Panc1 (cell line): ENCODE measurements around the gene MAPRE2. TPM values are rescaled to one million over a fixed set of nuclear protein-coding genes. Genes with fewer than 3 reads are reported as not detected.

Experiments used
- ATAC-seq: fragments of 200-7000 bp; cut with Tn5 transposase; 2 replicates; pipeline ENCODE4 v1.9.1; 2020; ENCODE audit warnings: mild to moderate bottlenecking, moderate library complexity
- BruUV-seq: library from RNA; stranded (reverse); fragments of 400-500 nt; replicated peaks from 2 replicates; lab custom pipeline; 2021; lab: Mats Ljungman, UMichigan
- CTCF ChIA-PET: fragments of 300-600 bp; sonication (Branson Sonifier 250); formaldehyde crosslinking; loops from one replicate; lab custom pipeline; 2022; ENCODE audit warnings: antibody characterized with exemption; lab: Charles Lee
- POLR2A ChIA-PET: fragments of 300-600 bp; sonication (Branson Sonifier 250); formaldehyde crosslinking; loops from one replicate; lab custom pipeline; 2022; ENCODE audit warnings: antibody characterized with exemption; lab: Charles Lee
- DNase-seq: peaks from one replicate; pipeline ENCODE4 v3.0.0-alpha.2; 2010; ENCODE audit warnings: low read depth, low spot score
- H3K27ac ChIP-seq: 2 replicates; pipeline ENCODE4 v1.5.1; 2011; ENCODE audit warnings: mild to moderate bottlenecking, low read length, inconsistent platforms
- H3K27me3 ChIP-seq: fragments of 200-500 bp; sonication (Bioruptor generic); 2 replicates; pipeline ENCODE4 v1.6.0; 2014; ENCODE audit warnings: low read length, inconsistent platforms; ENCODE audit not compliant: control insufficient read depth, insufficient read depth
- H3K36me3 ChIP-seq: fragments of 200-500 bp; sonication (Bioruptor generic); 2 replicates; pipeline ENCODE4 v1.5.1; 2014; ENCODE audit warnings: inconsistent platforms, mild to moderate bottlenecking, low read length, moderate library complexity; ENCODE audit not compliant: control insufficient read depth, insufficient read depth
- H3K4me1 ChIP-seq: 2 replicates; pipeline ENCODE4 v1.5.1; 2011; ENCODE audit warnings: inconsistent platforms, mild to moderate bottlenecking, low read length, moderate library complexity; ENCODE audit not compliant: control insufficient read depth, insufficient read depth
- H3K4me3 ChIP-seq, 2 experiments: 2 replicates each; pipeline ENCODE4 v1.5.1; 2011 to 2012; ENCODE audit warnings: low read depth in 2 of 2, low read length in 2 of 2, mild to moderate bottlenecking in 2 of 2, inconsistent platforms in 1 of 2, moderate library complexity in 1 of 2
- H3K9me3 ChIP-seq: fragments of 200-500 bp; sonication (Bioruptor generic); 2 replicates; pipeline ENCODE4 v1.5.1; 2014; ENCODE audit warnings: low read depth, mild to moderate bottlenecking, inconsistent platforms, low read length, moderate library complexity; ENCODE audit not compliant: control insufficient read depth, insufficient read depth
- POLR2AphosphoS5 ChIP-seq: IDR thresholded peaks from 2 replicates; pipeline ENCODE4 v1.6.1; 2012; ENCODE audit warnings: mild to moderate bottlenecking, low read depth, low read length, moderate library complexity
- SIN3A ChIP-seq: IDR thresholded peaks from 2 replicates; pipeline ENCODE4 v1.6.1; 2012; ENCODE audit warnings: low read depth, mild to moderate bottlenecking, low read length, moderate library complexity, borderline replicate concordance; ENCODE audit not compliant: insufficient read depth
- TCF7L2 ChIP-seq: IDR thresholded peaks from 2 replicates; pipeline ENCODE4 v1.6.1; 2011; ENCODE audit warnings: mild to moderate bottlenecking, low read depth, low read length, inconsistent platforms
- in situ Hi-C: cut with HindIII; loops from 2 replicates; pipeline ENCODE4 v1.10.0; 2016; ENCODE audit warnings: low sequenced_read_pairs, low pct_unique_long_range_greater_than_20kb
- intact Hi-C: fragments of 100-400 bp; cut with micrococcal nuclease; formaldehyde crosslinking; loops from one replicate; pipeline ENCODE4 v1.10.0; 2022; ENCODE audit not compliant: unreplicated experiment
- total RNA-seq: library from RNA; stranded (reverse); gene quantifications from one replicate; pipeline ENCODE4 v1.2.1, GENCODE V29; 2021; ENCODE audit not compliant: unreplicated experiment
- TF ChIP-seq, protein P1 (sequence below): fragments of 450-650 bp; IDR thresholded peaks from 2 replicates; pipeline ENCODE4 v1.5.1; 2017; ENCODE audit warnings: mild to moderate bottlenecking
- TF ChIP-seq, protein P2 (sequence below), 2 experiments: IDR thresholded peaks; 2 replicates each; pipeline ENCODE4 v1.6.1; 2011 to 2012; ENCODE audit warnings: low read depth in 2 of 2, control low read depth in 1 of 2, low read length in 1 of 2, mild to moderate bottlenecking in 1 of 2, moderate library complexity in 1 of 2; ENCODE audit not compliant: insufficient read depth in 1 of 2

MAPRE2 gene
- total RNA-seq, 1 experiment from 2014 or later: 14.1 TPM

DNA sequence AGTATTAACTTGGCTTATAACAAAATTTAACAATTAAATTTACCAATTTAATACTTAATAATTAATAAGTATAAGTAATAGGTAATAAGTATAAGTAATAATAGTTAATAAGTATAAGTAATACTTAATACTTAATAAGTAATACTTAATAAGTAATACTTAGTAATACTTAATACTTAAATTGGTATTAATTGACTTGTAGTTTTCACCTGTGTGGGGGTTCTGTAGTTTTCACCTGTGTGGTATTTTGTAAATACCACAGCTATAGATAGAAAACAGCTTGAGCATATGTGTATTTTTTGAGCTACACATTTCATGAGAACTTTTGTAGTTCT is 55.4 kb downstream of the MAPRE2 start:
- no peak for ATAC-seq
- Histone ChIP-seq H3K4me1 (no peaks in the 10 kb centered on the region), H3K27me3 (no peaks in the 10 kb centered on the region), H3K36me3 (no peaks in the 10 kb centered on the region), H3K4me3 (no peak overlapping the region), H3K9me3 (no peaks in the 10 kb centered on the region), H3K27ac (no peak overlapping the region)
- ChIA-PET CTCF (interaction anchor here (0.8 kb wide), 1 partner anchor 47 kb away, joined by 4 read pairs; no protein-coding TSS in a partner anchor), POLR2A (no interaction called here)
- TF ChIP-seq POLR2AphosphoS5 (no peak), SIN3A (no peak), TCF7L2 (no peak)
- TF ChIP-seq, protein P1, sequence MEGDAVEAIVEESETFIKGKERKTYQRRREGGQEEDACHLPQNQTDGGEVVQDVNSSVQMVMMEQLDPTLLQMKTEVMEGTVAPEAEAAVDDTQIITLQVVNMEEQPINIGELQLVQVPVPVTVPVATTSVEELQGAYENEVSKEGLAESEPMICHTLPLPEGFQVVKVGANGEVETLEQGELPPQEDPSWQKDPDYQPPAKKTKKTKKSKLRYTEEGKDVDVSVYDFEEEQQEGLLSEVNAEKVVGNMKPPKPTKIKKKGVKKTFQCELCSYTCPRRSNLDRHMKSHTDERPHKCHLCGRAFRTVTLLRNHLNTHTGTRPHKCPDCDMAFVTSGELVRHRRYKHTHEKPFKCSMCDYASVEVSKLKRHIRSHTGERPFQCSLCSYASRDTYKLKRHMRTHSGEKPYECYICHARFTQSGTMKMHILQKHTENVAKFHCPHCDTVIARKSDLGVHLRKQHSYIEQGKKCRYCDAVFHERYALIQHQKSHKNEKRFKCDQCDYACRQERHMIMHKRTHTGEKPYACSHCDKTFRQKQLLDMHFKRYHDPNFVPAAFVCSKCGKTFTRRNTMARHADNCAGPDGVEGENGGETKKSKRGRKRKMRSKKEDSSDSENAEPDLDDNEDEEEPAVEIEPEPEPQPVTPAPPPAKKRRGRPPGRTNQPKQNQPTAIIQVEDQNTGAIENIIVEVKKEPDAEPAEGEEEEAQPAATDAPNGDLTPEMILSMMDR: no peak
- TF ChIP-seq, protein P2, sequence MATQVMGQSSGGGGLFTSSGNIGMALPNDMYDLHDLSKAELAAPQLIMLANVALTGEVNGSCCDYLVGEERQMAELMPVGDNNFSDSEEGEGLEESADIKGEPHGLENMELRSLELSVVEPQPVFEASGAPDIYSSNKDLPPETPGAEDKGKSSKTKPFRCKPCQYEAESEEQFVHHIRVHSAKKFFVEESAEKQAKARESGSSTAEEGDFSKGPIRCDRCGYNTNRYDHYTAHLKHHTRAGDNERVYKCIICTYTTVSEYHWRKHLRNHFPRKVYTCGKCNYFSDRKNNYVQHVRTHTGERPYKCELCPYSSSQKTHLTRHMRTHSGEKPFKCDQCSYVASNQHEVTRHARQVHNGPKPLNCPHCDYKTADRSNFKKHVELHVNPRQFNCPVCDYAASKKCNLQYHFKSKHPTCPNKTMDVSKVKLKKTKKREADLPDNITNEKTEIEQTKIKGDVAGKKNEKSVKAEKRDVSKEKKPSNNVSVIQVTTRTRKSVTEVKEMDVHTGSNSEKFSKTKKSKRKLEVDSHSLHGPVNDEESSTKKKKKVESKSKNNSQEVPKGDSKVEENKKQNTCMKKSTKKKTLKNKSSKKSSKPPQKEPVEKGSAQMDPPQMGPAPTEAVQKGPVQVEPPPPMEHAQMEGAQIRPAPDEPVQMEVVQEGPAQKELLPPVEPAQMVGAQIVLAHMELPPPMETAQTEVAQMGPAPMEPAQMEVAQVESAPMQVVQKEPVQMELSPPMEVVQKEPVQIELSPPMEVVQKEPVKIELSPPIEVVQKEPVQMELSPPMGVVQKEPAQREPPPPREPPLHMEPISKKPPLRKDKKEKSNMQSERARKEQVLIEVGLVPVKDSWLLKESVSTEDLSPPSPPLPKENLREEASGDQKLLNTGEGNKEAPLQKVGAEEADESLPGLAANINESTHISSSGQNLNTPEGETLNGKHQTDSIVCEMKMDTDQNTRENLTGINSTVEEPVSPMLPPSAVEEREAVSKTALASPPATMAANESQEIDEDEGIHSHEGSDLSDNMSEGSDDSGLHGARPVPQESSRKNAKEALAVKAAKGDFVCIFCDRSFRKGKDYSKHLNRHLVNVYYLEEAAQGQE (IDR thresholded peaks at IDR 0.05; ENCODE audit: insufficient read depth in 1 of 2, low read depth in 2 of 2, low read length in 1 of 2): no peak
- in situ Hi-C loops (no loop called here), intact Hi-C loops (no loop called here)
- no TSS peak for BruUV-seq
- DNase-seq: no peak

DNA sequence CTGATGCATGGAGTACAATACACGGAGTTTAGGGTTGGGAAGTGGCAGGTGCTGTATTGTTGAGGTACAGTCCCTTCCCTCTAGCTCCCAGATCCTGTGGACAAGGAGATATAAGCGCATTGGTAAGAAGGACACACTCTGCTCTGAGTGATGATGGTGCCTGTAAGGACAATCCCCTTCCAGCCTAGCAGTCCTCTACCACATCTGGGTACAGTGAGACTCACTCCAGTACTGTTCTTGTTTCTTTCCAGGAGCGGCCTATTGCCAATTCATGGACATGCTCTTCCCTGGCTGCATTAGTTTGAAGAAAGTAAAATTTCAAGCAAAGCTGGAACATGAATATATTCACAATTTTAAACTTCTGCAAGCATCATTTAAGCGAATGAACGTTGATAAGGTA is 56.0 kb downstream of the MAPRE2 start:
- ChIA-PET CTCF (interaction anchor here (0.8 kb wide), 1 partner anchor 46 kb away, joined by 4 read pairs; no protein-coding TSS in a partner anchor), POLR2A (no interaction called here)
- ATAC-seq (no peak), DNase-seq (no peak)
- H3K36me3 ChIP-seq: no peaks in the 10 kb centered on the region
- no peak overlapping the region for H3K27ac ChIP-seq
- TF ChIP-seq TCF7L2 (no peak), SIN3A (no peak), POLR2AphosphoS5 (no peak)
- TF ChIP-seq, protein P2 (IDR thresholded peaks at IDR 0.05; ENCODE audit: insufficient read depth in 1 of 2, low read depth in 2 of 2, low read length in 1 of 2): no peak
- TF ChIP-seq, protein P1: no peak
- no peak overlapping the region for H3K4me3 ChIP-seq
- in situ Hi-C loops (no loop called here), intact Hi-C loops (no loop called here)
- BruUV-seq: no TSS peak
- H3K4me1 ChIP-seq: no peaks in the 10 kb centered on the region
- H3K27me3 ChIP-seq: no peaks in the 10 kb centered on the region
- no peaks in the 10 kb centered on the region for H3K9me3 ChIP-seq
